ENCODE data around the gene LRRC1. TPM values are rescaled to one million over a fixed set of nuclear protein-coding genes. Genes with fewer than 3 reads are reported as not detected.

Gene LRRC1
- total RNA-seq, 1 donor from 2014 or later = 7.5 TPM

DNA sequence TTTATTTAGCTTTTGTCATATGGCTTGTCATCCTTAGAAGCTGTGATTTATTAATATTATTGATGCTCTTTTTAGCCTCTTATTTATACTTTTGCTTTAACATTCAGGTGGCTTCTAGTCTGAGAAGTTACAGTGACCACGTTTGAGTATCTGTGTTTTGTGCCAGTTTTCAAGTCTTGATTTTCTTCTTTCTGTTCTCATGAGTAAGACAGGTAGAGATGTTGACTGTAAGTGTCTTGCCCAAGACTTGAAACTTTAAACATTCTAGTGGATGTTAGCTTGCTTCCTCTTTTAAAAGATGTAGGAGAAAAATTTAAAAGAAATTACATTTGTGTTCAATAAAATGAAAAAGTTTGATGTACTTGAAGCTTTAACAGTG, 122.6 kb downstream of the LRRC1 start:
- TF ChIP-seq CTCF (IDR thresholded peaks at IDR 0.05; ENCODE audit: unreplicated experiment) = no peak
- DNase-seq (ENCODE audit: low spot score) = no peak
- no peaks in the 10 kb centered on the region for H3K27me3 Mint-ChIP-seq (ENCODE audit: unreplicated experiment)
- no peaks in the 10 kb centered on the region for H3K36me3 Mint-ChIP-seq (ENCODE audit: low read depth, unreplicated experiment)
- no peak overlapping the region for H3K27ac Mint-ChIP-seq (ENCODE audit: unreplicated experiment)
- H3K4me1 Mint-ChIP-seq (ENCODE audit: unreplicated experiment) = no peaks in the 10 kb centered on the region
- no peak overlapping the region for H3K4me3 Mint-ChIP-seq (ENCODE audit: unreplicated experiment)
- H3K9me3 Mint-ChIP-seq (ENCODE audit: unreplicated experiment) = no peaks in the 10 kb centered on the region

GRCh38 chr6:53918854-53919510, 124.2 kb downstream of the LRRC1 start:
- Mint-ChIP-seq H3K4me3 (ENCODE audit: unreplicated experiment) (no peak overlapping the region), H3K4me1 (ENCODE audit: unreplicated experiment) (no peaks in the 10 kb centered on the region), H3K27ac (ENCODE audit: unreplicated experiment) (no peak overlapping the region), H3K9me3 (ENCODE audit: unreplicated experiment) (no peaks in the 10 kb centered on the region), H3K36me3 (ENCODE audit: low read depth, unreplicated experiment) (no peaks in the 10 kb centered on the region), H3K27me3 (ENCODE audit: unreplicated experiment) (no peaks in the 10 kb centered on the region)
- TF ChIP-seq CTCF (IDR thresholded peaks at IDR 0.05; ENCODE audit: unreplicated experiment) = no peak
- no peak for DNase-seq (ENCODE audit: low spot score)

DNA sequence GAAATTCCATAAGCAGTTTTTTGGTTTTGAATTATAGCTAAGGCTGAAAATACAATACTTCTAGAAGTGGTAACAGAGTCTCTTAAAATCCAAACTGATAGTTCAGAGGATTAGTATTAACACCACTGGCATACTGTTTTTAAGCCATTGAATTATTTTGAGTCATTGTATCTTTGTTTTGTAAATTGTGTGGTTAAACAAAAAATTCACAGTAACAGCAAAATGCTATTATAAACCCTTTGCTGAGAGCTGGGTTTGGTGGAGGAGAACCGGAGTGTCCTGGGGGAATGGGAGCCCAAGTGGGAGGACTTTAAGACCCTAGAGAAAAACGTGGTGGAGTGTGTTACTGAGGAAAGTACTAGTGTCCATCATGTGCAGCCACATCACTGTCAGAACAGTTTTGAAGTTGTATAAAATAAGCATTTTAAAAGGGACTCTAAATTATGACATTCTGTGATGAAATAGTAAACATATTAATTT, 125.1 kb downstream of the LRRC1 start:
- Mint-ChIP-seq H3K36me3 (ENCODE audit: low read depth, unreplicated experiment) (no peaks in the 10 kb centered on the region), H3K9me3 (ENCODE audit: unreplicated experiment) (no peaks in the 10 kb centered on the region), H3K4me3 (ENCODE audit: unreplicated experiment) (no peak overlapping the region), H3K27me3 (ENCODE audit: unreplicated experiment) (no peaks in the 10 kb centered on the region), H3K27ac (ENCODE audit: unreplicated experiment) (no peak overlapping the region), H3K4me1 (ENCODE audit: unreplicated experiment) (no peaks in the 10 kb centered on the region)
- DNase-seq (ENCODE audit: low spot score) = no peak
- no peak for TF ChIP-seq CTCF (IDR thresholded peaks at IDR 0.05; ENCODE audit: unreplicated experiment)

DNA sequence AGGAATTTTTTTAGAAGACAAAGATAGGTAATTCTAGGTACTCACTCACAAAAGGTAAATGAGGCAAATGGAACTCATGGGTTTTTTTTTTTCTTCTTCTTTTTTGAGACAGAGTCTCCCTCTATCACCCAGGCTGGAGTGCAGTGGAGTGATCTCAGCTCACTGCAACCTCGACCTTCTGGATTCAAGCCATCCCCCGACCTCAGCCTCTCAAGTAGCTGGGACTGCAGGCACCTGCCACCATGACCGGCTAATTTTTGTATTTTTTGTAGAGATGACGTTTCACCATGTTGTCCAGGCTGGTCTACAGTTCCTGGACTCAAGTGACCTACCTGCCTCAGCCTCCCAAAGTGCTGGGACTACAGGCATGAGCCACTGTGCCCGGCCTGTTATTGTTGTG, 126.1 kb downstream of the LRRC1 start:
- TF ChIP-seq CTCF (IDR thresholded peaks at IDR 0.05; ENCODE audit: unreplicated experiment) = no peak
- H3K4me1 Mint-ChIP-seq (ENCODE audit: unreplicated experiment) = no peaks in the 10 kb centered on the region
- no peak for DNase-seq (ENCODE audit: low spot score)
- H3K9me3 Mint-ChIP-seq (ENCODE audit: unreplicated experiment) = no peaks in the 10 kb centered on the region
- no peaks in the 10 kb centered on the region for H3K27me3 Mint-ChIP-seq (ENCODE audit: unreplicated experiment)
- H3K36me3 Mint-ChIP-seq (ENCODE audit: low read depth, unreplicated experiment) = no peaks in the 10 kb centered on the region
- no peak overlapping the region for H3K27ac Mint-ChIP-seq (ENCODE audit: unreplicated experiment)
- H3K4me3 Mint-ChIP-seq (ENCODE audit: unreplicated experiment) = no peak overlapping the region

- Mint-ChIP-seq H3K4me3 (ENCODE audit: unreplicated experiment) (no peak overlapping the region), H3K9me3 (ENCODE audit: unreplicated experiment) (no peaks in the 10 kb centered on the region), H3K27ac (ENCODE audit: unreplicated experiment) (no peak overlapping the region), H3K27me3 (ENCODE audit: unreplicated experiment) (no peaks in the 10 kb centered on the region), H3K36me3 (ENCODE audit: low read depth, unreplicated experiment) (no peaks in the 10 kb centered on the region), H3K4me1 (ENCODE audit: unreplicated experiment) (no peaks in the 10 kb centered on the region)
- TF ChIP-seq CTCF (IDR thresholded peaks at IDR 0.05; ENCODE audit: unreplicated experiment) = no peak
- no peak for DNase-seq (ENCODE audit: low spot score)
Observed at GRCh38 chr6:53921639-53922038, 126.8 kb downstream of the LRRC1 start.
